B cell (primary cell): Measurements from ENCODE around the gene TMC5.

Experiments used
- EZH2 ChIP-seq: IDR thresholded peaks from 2 replicates; pipeline ENCODE4 v1.6.1; 2012; ENCODE audit warnings: borderline replicate concordance, low read depth, mild to moderate bottlenecking, moderate library complexity, low read length; ENCODE audit not compliant: insufficient read depth, poor library complexity, severe bottlenecking
- TF ChIP-seq, protein P1 (sequence below): fragments of 200-600 bp; IDR thresholded peaks from one replicate; pipeline ENCODE4 v1.8.0; 2022; ENCODE audit warnings: antibody characterized with exemption, mild to moderate bottlenecking

DNA sequence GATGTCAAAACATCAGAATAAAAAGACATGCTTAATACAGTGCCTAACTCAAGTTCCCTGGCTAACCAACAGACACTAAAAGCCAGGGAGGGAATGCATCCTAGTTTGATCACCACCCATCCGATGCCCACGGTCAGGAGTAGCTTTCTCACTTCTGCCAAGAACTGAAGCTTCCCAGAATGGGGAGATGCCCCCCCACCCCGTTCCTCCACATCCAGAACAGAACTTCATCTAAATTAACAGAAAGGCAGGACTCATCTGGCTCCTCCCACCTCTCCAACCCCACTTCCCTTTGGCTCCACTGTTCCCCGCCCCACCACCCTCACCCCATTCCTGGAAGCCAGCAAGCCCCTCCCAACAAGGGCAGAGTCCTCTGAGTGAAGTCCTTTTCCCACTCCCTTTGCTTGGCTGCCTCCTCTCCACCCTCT, 70.5 kb downstream of the TMC5 start:
- TF ChIP-seq, protein P1, sequence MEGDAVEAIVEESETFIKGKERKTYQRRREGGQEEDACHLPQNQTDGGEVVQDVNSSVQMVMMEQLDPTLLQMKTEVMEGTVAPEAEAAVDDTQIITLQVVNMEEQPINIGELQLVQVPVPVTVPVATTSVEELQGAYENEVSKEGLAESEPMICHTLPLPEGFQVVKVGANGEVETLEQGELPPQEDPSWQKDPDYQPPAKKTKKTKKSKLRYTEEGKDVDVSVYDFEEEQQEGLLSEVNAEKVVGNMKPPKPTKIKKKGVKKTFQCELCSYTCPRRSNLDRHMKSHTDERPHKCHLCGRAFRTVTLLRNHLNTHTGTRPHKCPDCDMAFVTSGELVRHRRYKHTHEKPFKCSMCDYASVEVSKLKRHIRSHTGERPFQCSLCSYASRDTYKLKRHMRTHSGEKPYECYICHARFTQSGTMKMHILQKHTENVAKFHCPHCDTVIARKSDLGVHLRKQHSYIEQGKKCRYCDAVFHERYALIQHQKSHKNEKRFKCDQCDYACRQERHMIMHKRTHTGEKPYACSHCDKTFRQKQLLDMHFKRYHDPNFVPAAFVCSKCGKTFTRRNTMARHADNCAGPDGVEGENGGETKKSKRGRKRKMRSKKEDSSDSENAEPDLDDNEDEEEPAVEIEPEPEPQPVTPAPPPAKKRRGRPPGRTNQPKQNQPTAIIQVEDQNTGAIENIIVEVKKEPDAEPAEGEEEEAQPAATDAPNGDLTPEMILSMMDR: no peak
- no peak for TF ChIP-seq EZH2
